Esophagus muscularis mucosa (tissue), 4 donors: Measurements from ENCODE around the gene USP30. TPM values are rescaled to one million over a fixed set of nuclear protein-coding genes. Genes with fewer than 3 reads are reported as not detected.

Experiments
- DNase-seq: peaks from one replicate; pipeline ENCODE4 v3.0.0-alpha.2; 2017; ENCODE audit errors: extremely low spot score
- H3K27ac ChIP-seq, 4 donors: fragments of 200-600 bp; sonication (generic); replicated peaks in 1 of 4; 1 replicate in 3 of 4; 2 replicates in 1 of 4; pipeline ENCODE4 v1.5.1; 2016 to 2019; ENCODE audit warnings: mild to moderate bottlenecking in 1 of 4
- H3K27me3 ChIP-seq, 4 donors: fragments of 200-600 bp; sonication (generic); one replicate each; pipeline versions ENCODE4 v1.5.1 to v1.6.0; 2016 to 2019
- H3K36me3 ChIP-seq, 4 donors: fragments of 200-600 bp; sonication (generic); one replicate each; pipeline ENCODE4 v1.5.1; 2016 to 2019
- H3K4me1 ChIP-seq, 4 donors: fragments of 200-600 bp; sonication (generic); one replicate each; pipeline ENCODE4 v1.5.1; 2016 to 2019
- H3K4me3 ChIP-seq, 4 donors: fragments of 200-600 bp; sonication (generic); 1 replicate in 2 of 4; 2 replicates in 2 of 4; pipeline ENCODE4 v1.5.1; 2016 to 2019; ENCODE audit warnings: mild to moderate bottlenecking in 4 of 4, moderate library complexity in 1 of 4
- H3K9me3 ChIP-seq, 4 donors: fragments of 200-600 bp; sonication (generic); 1 replicate in 3 of 4; 2 replicates in 1 of 4; pipeline ENCODE4 v1.5.1; 2016 to 2019
- EP300 ChIP-seq: sonication (generic); formaldehyde crosslinking; IDR thresholded peaks from one replicate; pipeline ENCODE4 v1.6.1; 2017; ENCODE audit warnings: antibody characterized with exemption
- POLR2A ChIP-seq: fragments of 450-650 bp; IDR thresholded peaks from one replicate; pipeline ENCODE4 v1.6.1; 2017; ENCODE audit warnings: antibody characterized with exemption, moderate library complexity, mild to moderate bottlenecking, low read depth
- POLR2AphosphoS5 ChIP-seq, 2 donors: sonication (generic); formaldehyde crosslinking; IDR thresholded peaks; one replicate each; pipeline ENCODE4 v1.6.1; 2017; ENCODE audit warnings: antibody characterized with exemption in 2 of 2
- WGBS: methylation state at CpG from one replicate; pipeline ENCODE4 v1.1.5; 2018; 5-methylcytosine and 5-hydroxymethylcytosine counted together
- intact Hi-C: fragments of 100-400 bp; cut with DNase I; formaldehyde crosslinking; loops from one replicate; pipeline ENCODE4 v1.15.1; 2023
- small RNA-seq, 3 donors: library from RNA; depleted of rRNA; stranded (forward); fragments of <200 nt; gene quantifications; one replicate each; pipeline ENCODE3, GENCODE V24; 2016
- total RNA-seq, 4 donors: library from RNA; depleted of rRNA; stranded (reverse); fragments of >200 nt; gene quantifications; one replicate each; pipeline versions ENCODE4 v1.1.0 to v1.2.1, GENCODE V29; 2016
- TF ChIP-seq, protein P1 (sequence below), 3 experiments: fragments of 200-600 bp in 2 of 3; fragments of 450-650 bp in 1 of 3; sonication (generic) in 2 of 3; IDR thresholded peaks; one replicate each; pipeline ENCODE4 v1.5.1; 2017 to 2019; ENCODE audit warnings: antibody characterized with exemption in 3 of 3, mild to moderate bottlenecking in 2 of 3, moderate library complexity in 1 of 3

USP30 gene
- total RNA-seq, 4 donors from 2014 or later: 6.2 to 14.6 (median 12.2) TPM

DNA sequence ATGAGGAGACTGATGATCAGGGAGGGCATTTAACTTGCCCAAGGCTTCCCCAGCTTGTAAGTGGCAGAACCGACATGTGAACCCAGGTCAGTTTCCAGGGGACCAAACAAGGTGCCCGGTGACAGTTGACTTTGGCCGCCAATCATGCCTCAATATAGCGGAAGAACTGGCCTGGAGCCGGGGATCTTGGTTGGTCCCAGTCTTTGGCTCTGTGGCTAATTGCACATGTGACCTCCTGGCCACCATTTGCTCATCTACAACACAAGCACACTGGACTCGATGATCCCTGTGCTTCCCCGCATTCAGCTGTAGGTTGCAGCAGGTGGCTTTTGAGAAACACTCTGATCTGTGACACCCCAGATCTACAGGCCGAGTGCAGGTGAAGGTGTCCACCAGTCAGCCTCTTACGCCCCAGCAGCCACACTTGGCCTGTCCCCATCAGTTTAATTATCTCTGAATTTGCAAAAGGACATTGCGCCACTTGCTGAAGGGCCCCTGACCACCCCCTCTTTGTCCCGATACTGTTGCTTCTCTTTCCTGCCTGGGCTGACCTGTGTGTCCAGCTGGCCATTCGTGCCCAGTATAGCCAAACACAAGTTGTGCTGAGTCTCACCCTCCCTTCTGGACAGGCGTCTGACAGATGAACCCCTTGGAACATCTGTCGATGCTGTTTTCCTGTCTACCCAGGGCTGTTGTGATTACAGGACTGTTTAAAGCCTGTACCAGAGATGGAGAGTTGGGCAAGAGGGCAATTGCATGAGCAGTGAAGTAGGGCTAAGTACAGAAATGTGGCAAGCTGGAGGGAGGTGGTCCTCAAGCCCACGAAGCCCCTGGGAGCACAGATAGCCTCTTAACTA lies 78.1 kb downstream of the USP30 start:
- no peaks in the 10 kb centered on the region for H3K36me3 ChIP-seq
- TF ChIP-seq EP300 (no peak), POLR2A (no peak), POLR2AphosphoS5 (IDR thresholded peaks at IDR 0.05) (no peak)
- TF ChIP-seq, protein P1, sequence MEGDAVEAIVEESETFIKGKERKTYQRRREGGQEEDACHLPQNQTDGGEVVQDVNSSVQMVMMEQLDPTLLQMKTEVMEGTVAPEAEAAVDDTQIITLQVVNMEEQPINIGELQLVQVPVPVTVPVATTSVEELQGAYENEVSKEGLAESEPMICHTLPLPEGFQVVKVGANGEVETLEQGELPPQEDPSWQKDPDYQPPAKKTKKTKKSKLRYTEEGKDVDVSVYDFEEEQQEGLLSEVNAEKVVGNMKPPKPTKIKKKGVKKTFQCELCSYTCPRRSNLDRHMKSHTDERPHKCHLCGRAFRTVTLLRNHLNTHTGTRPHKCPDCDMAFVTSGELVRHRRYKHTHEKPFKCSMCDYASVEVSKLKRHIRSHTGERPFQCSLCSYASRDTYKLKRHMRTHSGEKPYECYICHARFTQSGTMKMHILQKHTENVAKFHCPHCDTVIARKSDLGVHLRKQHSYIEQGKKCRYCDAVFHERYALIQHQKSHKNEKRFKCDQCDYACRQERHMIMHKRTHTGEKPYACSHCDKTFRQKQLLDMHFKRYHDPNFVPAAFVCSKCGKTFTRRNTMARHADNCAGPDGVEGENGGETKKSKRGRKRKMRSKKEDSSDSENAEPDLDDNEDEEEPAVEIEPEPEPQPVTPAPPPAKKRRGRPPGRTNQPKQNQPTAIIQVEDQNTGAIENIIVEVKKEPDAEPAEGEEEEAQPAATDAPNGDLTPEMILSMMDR (IDR thresholded peaks at IDR 0.05): no peak
- DNase-seq: no peak
- H3K4me1 ChIP-seq: peaks cover 59 to 79% (median 65%) of the 10 kb centered on the region in 4 donors
- H3K27me3 ChIP-seq: no peaks in the 10 kb centered on the region
- WGBS: 82% methylated on average over 12 of the region's 15 CpGs
- H3K9me3 ChIP-seq: no peaks in the 10 kb centered on the region
- H3K4me3 ChIP-seq: no peak overlapping the region
- intact Hi-C loops: no loop called here
- peak overlapping the region; percentile 56 to 79 (median 72) for H3K27ac ChIP-seq

DNA sequence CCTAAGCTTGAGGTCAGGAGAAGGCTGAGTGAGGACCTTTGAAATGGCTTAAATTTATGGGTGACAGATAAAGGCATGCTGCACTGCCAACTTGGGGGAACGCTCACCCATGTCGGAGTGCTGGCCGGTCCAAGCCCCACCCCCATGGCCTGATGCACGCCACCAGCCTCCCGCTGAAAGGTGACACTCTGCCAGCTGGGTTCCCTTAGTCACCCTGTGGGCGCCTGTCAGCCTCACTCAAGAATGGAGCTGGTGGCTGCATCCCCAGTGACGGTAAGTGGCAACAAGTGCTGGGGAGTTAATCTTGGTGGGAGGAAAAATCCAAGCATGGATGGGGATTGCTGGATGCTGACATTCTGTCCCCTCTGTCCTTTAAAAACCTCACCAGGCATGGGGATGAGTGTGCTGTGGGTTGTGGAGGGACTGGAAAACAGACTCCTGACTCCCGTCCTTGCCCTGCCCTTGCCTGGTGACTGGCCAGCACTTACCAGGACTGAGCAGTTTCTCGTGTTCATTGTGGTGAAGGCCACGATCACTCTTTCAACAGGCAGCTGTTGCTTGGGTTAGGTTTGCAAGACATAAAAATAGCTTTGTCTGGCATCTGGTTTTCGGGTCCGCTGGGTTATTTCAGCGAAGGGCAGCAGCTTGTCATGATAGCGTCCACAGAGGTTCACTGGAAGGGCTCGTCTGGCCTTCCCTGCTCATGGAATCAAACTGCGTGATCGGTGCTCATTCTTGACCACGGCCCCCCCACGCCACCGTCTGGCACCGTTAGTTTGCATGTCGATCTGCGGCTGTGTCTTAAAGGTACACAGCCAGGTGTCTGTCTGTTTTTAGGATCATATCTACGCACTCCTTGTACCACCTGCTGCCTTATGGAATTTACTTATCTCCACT lies 79.0 kb downstream of the USP30 start:
- intact Hi-C loops: no loop called here
- Histone ChIP-seq H3K4me3 (no peak overlapping the region), H3K27me3 (no peaks in the 10 kb centered on the region), H3K27ac (peak overlapping the region; percentile 56 to 79 (median 72)), H3K36me3 (no peaks in the 10 kb centered on the region), H3K4me1 (peaks cover 55 to 71% (median 63%) of the 10 kb centered on the region in 4 donors), H3K9me3 (no peaks in the 10 kb centered on the region)
- WGBS: 76% methylated on average over 18 of the region's 24 CpGs
- DNase-seq: no peak
- TF ChIP-seq POLR2A: peak; percentile 28
- no peak for TF ChIP-seq EP300
- TF ChIP-seq POLR2AphosphoS5 (IDR thresholded peaks at IDR 0.05): peak in 1 of 2 donors; percentile 5

DNA sequence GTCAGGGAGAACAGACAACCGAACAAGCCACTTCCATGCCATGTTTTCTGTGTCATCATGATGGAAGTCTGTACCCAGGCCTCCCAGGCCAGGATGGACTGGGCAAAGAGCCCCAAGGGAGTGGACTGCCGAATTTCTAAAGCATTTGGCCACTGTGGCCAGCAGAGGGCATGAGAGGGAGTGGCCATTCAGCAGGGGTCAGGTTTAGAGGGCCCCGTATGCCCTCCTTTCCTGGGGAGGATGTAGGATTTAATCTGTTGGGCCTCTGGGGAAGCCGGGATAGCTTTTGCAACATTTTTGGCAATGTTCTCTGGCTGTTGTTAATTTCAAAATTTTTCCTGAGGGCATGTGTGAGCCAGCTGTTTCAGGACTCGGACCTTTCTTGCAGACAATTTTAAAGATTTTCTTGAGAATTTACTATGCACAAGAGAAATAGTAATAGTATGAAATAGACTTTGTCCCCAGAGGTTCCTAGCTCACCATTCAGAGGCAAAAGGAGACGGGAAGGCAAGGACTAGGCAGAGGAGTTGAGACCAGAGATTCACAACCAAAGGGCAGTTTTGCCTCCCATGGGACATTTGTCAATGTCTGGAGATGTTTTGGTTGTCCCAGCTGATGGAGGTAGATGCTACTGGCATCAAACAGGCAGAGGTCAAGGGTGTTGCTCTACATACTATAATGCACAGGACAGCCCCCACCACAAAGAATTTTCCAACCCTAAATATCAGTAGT lies 82.0 kb downstream of the USP30 start:
- peak overlapping the region; percentile 60 to 79 (median 69) for H3K27ac ChIP-seq
- no peaks in the 10 kb centered on the region for H3K9me3 ChIP-seq
- H3K27me3 ChIP-seq: no peaks in the 10 kb centered on the region
- peaks cover 63 to 76% (median 71%) of the 10 kb centered on the region in 4 donors for H3K4me1 ChIP-seq
- peaks cover 0 to under 1% (median under 1%) of the 10 kb centered on the region in 4 donors for H3K36me3 ChIP-seq
- DNase-seq: no peak
- intact Hi-C loops: no loop called here
- H3K4me3 ChIP-seq: no peak overlapping the region
- no peak for TF ChIP-seq EP300
- TF ChIP-seq POLR2A: no peak
- TF ChIP-seq, protein P1 (IDR thresholded peaks at IDR 0.05): peak; percentile 48 to 64 (median 55)
- TF ChIP-seq POLR2AphosphoS5 (IDR thresholded peaks at IDR 0.05): peak; percentile 39 to 59
- 40% methylated on average over 6 of the region's 6 CpGs for WGBS

DNA sequence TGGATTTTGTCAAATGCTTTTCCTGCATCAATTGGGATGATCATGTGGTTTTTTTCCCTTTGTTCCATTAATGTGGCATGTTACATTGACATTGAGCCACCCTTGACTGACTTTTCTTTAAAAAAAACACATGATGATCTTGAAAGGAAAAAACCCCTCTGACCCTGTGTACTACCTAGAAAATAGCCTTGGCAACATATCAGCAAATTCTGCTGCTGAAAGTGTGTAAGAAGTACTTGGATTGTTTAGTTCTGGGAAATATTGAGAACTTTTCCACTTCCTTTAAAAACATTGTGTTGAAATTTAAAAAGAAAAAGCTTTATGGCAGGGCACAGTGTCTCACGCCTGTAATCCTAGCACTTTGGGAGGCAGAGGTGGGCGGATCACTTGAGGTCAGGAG lies 84.7 kb downstream of the USP30 start:
- Histone ChIP-seq H3K4me1 (peaks cover 45 to 70% (median 50%) of the 10 kb centered on the region in 4 donors), H3K27me3 (no peaks in the 10 kb centered on the region), H3K4me3 (no peak overlapping the region), H3K9me3 (no peaks in the 10 kb centered on the region), H3K36me3 (peaks cover 0 to 24% (median 21%) of the 10 kb centered on the region in 4 donors), H3K27ac (peak overlapping the region; percentile 42 to 72 (median 66))
- 78% methylated on average over 2 of the region's 2 CpGs for WGBS
- TF ChIP-seq, protein P1 (IDR thresholded peaks at IDR 0.05): no peak
- TF ChIP-seq EP300: no peak
- TF ChIP-seq POLR2AphosphoS5 (IDR thresholded peaks at IDR 0.05): peak; percentile 15 to 21
- intact Hi-C loops: no loop called here
- DNase-seq: no peak

Small RNAs within 50 kb of the gene (small RNA-seq; reads per million reads assigned to genes)
- 0 reads per million in 3 donors for gene AC190387.1
- gene RNA5SP372: 0 reads per million in 3 donors

Other genes starting within 250 kb of the USP30 start
- gene SSH1, start 195.0 kb upstream of the USP30 start, total RNA-seq: 10 to 100 TPM; 14.1 to 40.9 (median 28.7) TPM
- gene DAO, start 172.5 kb upstream of the USP30 start, total RNA-seq: not detected
- under 1 TPM in 3 of 4 donors, not detected in 1; under 0.01 to 0.33 (median 0.06) TPM for gene SVOP, start 31.5 kb upstream of the USP30 start, total RNA-seq
- 10 to 100 TPM; 10.4 to 19.0 (median 13.6) TPM for gene ALKBH2, start 40.9 kb downstream of the USP30 start, total RNA-seq
- gene UNG, start 45.0 kb downstream of the USP30 start, total RNA-seq: 10 to 100 TPM; 11.2 to 18.4 (median 14.3) TPM
- gene ACACB, start 64.0 kb downstream of the USP30 start, total RNA-seq: 100 to 1,000 TPM in 2 of 4 donors, 10 to 100 TPM in 2; 59.6 to 134 (median 108) TPM